Measurements from ENCODE around the gene ANK3.
A peak's percentile ranks its signal among the peaks of the same experiment; 100 is the strongest.

The ANK3 gene

GRCh38 chr10:60155943-60156683 lies 233.6 kb downstream of the ANK3 start:
- CTCF ChIA-PET, result interaction anchor here (1.2 kb wide), 1 partner anchor 16 kb away, joined by 5 read pairs; no protein-coding TSS in a partner anchor
- no peak for TF ChIP-seq CTCF (conservative IDR thresholded peaks at IDR 0.05; ENCODE audit: low read depth)
- H3K27ac ChIP-seq, result no peak overlapping the region
- POLR2A ChIA-PET (ENCODE audit: low non-redundant PET), result no interaction called here
- DNase-seq (ENCODE audit: low spot score), result no peak

- POLR2A ChIA-PET (ENCODE audit: low non-redundant PET), result no interaction called here
- no peak for DNase-seq (ENCODE audit: low spot score)
- H3K27ac ChIP-seq, result no peak overlapping the region
- CTCF ChIA-PET, result no interaction called here
- no peak for TF ChIP-seq CTCF (conservative IDR thresholded peaks at IDR 0.05; ENCODE audit: low read depth)
These were observed 234.4 kb downstream of the ANK3 start for GRCh38 chr10:60155099-60155877.

- no peak for TF ChIP-seq CTCF (conservative IDR thresholded peaks at IDR 0.05; ENCODE audit: low read depth)
- H3K27ac ChIP-seq, result no peak overlapping the region
- POLR2A ChIA-PET (ENCODE audit: low non-redundant PET), result no interaction called here
- CTCF ChIA-PET, result interaction anchor here (0.6 kb wide), 1 partner anchor 46 kb away, joined by 4 read pairs; no protein-coding TSS in a partner anchor
- no peak for DNase-seq (ENCODE audit: low spot score)
These were observed 240.7 kb downstream of the ANK3 start for GRCh38 chr10:60149003-60149402.

- ChIA-PET CTCF (interaction anchor here (0.6 kb wide), 1 partner anchor 47 kb away, joined by 4 read pairs; no protein-coding TSS in a partner anchor), POLR2A (ENCODE audit: low non-redundant PET) (no interaction called here)
- no peak overlapping the region for H3K27ac ChIP-seq
- peak; percentile 60 for DNase-seq (ENCODE audit: low spot score)
- TF ChIP-seq CTCF (conservative IDR thresholded peaks at IDR 0.05; ENCODE audit: low read depth), result no peak
These were observed 241.3 kb downstream of the ANK3 start for GRCh38 chr10:60148266-60148840.

GRCh38 chr10:60147576-60148265 lies 242.0 kb downstream of the ANK3 start:
- ChIA-PET POLR2A (ENCODE audit: low non-redundant PET) (no interaction called here), CTCF (no interaction called here)
- no peak overlapping the region for H3K27ac ChIP-seq
- no peak for DNase-seq (ENCODE audit: low spot score)
- no peak for TF ChIP-seq CTCF (conservative IDR thresholded peaks at IDR 0.05; ENCODE audit: low read depth)

GRCh38 chr10:60147025-60147424 lies 242.7 kb downstream of the ANK3 start:
- ChIA-PET POLR2A (ENCODE audit: low non-redundant PET) (no interaction called here), CTCF (no interaction called here)
- no peak for TF ChIP-seq CTCF (conservative IDR thresholded peaks at IDR 0.05; ENCODE audit: low read depth)
- no peak for DNase-seq (ENCODE audit: low spot score)
- no peak overlapping the region for H3K27ac ChIP-seq

Measured in RWPE1 (cell line).